Endodermal cell (in vitro differentiated cells): ENCODE results near the gene UVRAG. TPM values are rescaled to one million over a fixed set of nuclear protein-coding genes. Genes with fewer than 3 reads are reported as not detected.

Experiments used
- DNase-seq: peaks from one replicate; pipeline ENCODE4 v3.0.0-alpha.2; 2017
- H3K27ac ChIP-seq: 2 replicates; pipeline ENCODE4 v1.5.1; 2013; ENCODE audit warnings: mild to moderate bottlenecking, low read depth, low read length, moderate library complexity
- H3K27me3 ChIP-seq: 2 replicates; pipeline ENCODE4 v1.6.1; 2013; ENCODE audit warnings: mild to moderate bottlenecking, low read length, moderate library complexity; ENCODE audit not compliant: insufficient read depth, control insufficient read depth, poor library complexity, severe bottlenecking
- H3K36me3 ChIP-seq: 2 replicates; pipeline ENCODE4 v1.7.0; 2013; ENCODE audit warnings: mild to moderate bottlenecking, low read length, moderate library complexity; ENCODE audit not compliant: control insufficient read depth, insufficient read depth
- H3K4me1 ChIP-seq: one replicate; pipeline ENCODE4 v1.7.0; 2013; ENCODE audit warnings: low read length; ENCODE audit not compliant: control insufficient read depth, insufficient read depth
- H3K4me3 ChIP-seq: 2 replicates; pipeline ENCODE4 v1.5.1; 2013; ENCODE audit warnings: mild to moderate bottlenecking, low read length, moderate library complexity
- H3K9ac ChIP-seq: 2 replicates; pipeline ENCODE4 v1.6.1; 2013; ENCODE audit warnings: mild to moderate bottlenecking, low read length, moderate library complexity; ENCODE audit not compliant: poor library complexity, severe bottlenecking; ENCODE audit errors: extremely low read depth
- H3K9me3 ChIP-seq: 2 replicates; pipeline ENCODE4 v1.6.1; 2013; ENCODE audit warnings: mild to moderate bottlenecking, low read length, moderate library complexity; ENCODE audit not compliant: control insufficient read depth
- H3K27ac Mint-ChIP-seq: 2 replicates; pipeline ENCODE4 v1.8.0; 2020; ENCODE audit warnings: mixed read lengths
- H3K27me3 Mint-ChIP-seq: 2 replicates; pipeline ENCODE4 v1.8.0; 2021; ENCODE audit warnings: mild to moderate bottlenecking, mixed read lengths; ENCODE audit not compliant: insufficient read depth
- H3K36me3 Mint-ChIP-seq: 2 replicates; pipeline ENCODE4 v1.8.0; 2020; ENCODE audit warnings: low read depth, mixed read lengths
- H3K4me1 Mint-ChIP-seq: 2 replicates; pipeline ENCODE4 v1.8.0; 2020; ENCODE audit warnings: mixed read lengths
- H3K4me3 Mint-ChIP-seq: 2 replicates; pipeline ENCODE4 v1.8.0; 2020; ENCODE audit warnings: mild to moderate bottlenecking, moderate library complexity, mixed read lengths
- H3K9me3 Mint-ChIP-seq: 2 replicates; pipeline ENCODE4 v1.8.0; 2020; ENCODE audit warnings: mild to moderate bottlenecking, mixed read lengths
- WGBS, 2 experiments: methylation state at CpG; one replicate each; pipeline versions ENCODE4 v1.1.5 to v1.1.7; 2013; ENCODE audit warnings: missing lambda C conversion rate in 2 of 2, mixed read lengths in 1 of 2; ENCODE audit not compliant: insufficient coverage in 1 of 2, insufficient read length in 1 of 2; 5-methylcytosine and 5-hydroxymethylcytosine counted together
- total RNA-seq, 2 donors: library from RNA; stranded (reverse); fragmentation: NEBNext Ultra II Directional in 1 of 2; extraction: Animal tissue kit (Norgen Biotek cat#: 25700) in 1 of 2; gene quantifications; 2 replicates in 1 of 2; 3 replicates in 1 of 2; pipeline ENCODE4 v1.2.1, GENCODE V29; 2021
- TF ChIP-seq, protein P1 (sequence below): fragments of 200-600 bp; sonication (generic); conservative IDR thresholded peaks from 2 replicates; pipeline ENCODE4 v1.5.0; 2021; ENCODE audit warnings: antibody characterized with exemption, mild to moderate bottlenecking

UVRAG gene
- total RNA-seq, 2 donors from 2014 or later, result 19.7 to 34.9 TPM

DNA sequence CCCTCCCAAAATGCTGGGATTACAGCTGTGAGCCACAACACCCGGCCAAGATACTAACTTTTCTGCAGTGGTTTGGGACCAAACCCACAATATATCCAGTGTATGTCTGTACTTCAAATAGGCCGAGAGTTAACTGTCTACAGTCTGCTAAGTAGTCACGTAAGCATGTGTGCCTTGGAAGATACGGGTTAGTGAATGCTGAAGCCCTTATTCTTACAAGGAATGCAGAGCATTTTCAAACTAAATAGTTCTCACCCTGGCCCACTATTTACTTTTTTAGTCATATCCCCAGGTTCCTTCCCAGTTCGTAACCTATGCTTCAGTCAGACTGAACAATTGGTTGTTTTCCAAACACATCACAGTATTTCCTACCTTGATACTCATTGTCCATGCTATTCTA, 215.3 kb downstream of the UVRAG start:
- H3K27me3 Mint-ChIP-seq, result no peaks in the 10 kb centered on the region
- 85 to 87% methylated on average over 4 to 5 of the region's 5 CpGs for WGBS, 2 experiments
- peaks cover 23% of the 10 kb centered on the region for H3K9me3 ChIP-seq
- H3K27ac ChIP-seq, result no peak overlapping the region
- no peak overlapping the region for H3K9ac ChIP-seq
- H3K4me3 ChIP-seq, result no peak overlapping the region
- no peak overlapping the region for H3K4me3 Mint-ChIP-seq
- no peaks in the 10 kb centered on the region for H3K4me1 ChIP-seq
- H3K36me3 Mint-ChIP-seq, result peaks cover 28% of the 10 kb centered on the region
- H3K9me3 Mint-ChIP-seq, result no peaks in the 10 kb centered on the region
- TF ChIP-seq, protein P1, sequence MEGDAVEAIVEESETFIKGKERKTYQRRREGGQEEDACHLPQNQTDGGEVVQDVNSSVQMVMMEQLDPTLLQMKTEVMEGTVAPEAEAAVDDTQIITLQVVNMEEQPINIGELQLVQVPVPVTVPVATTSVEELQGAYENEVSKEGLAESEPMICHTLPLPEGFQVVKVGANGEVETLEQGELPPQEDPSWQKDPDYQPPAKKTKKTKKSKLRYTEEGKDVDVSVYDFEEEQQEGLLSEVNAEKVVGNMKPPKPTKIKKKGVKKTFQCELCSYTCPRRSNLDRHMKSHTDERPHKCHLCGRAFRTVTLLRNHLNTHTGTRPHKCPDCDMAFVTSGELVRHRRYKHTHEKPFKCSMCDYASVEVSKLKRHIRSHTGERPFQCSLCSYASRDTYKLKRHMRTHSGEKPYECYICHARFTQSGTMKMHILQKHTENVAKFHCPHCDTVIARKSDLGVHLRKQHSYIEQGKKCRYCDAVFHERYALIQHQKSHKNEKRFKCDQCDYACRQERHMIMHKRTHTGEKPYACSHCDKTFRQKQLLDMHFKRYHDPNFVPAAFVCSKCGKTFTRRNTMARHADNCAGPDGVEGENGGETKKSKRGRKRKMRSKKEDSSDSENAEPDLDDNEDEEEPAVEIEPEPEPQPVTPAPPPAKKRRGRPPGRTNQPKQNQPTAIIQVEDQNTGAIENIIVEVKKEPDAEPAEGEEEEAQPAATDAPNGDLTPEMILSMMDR, result no peak
- peaks cover 14% of the 10 kb centered on the region for H3K4me1 Mint-ChIP-seq
- peaks cover 15% of the 10 kb centered on the region for H3K36me3 ChIP-seq
- H3K27me3 ChIP-seq, result no peaks in the 10 kb centered on the region
- no peak for DNase-seq
- H3K27ac Mint-ChIP-seq, result no peak overlapping the region

DNA sequence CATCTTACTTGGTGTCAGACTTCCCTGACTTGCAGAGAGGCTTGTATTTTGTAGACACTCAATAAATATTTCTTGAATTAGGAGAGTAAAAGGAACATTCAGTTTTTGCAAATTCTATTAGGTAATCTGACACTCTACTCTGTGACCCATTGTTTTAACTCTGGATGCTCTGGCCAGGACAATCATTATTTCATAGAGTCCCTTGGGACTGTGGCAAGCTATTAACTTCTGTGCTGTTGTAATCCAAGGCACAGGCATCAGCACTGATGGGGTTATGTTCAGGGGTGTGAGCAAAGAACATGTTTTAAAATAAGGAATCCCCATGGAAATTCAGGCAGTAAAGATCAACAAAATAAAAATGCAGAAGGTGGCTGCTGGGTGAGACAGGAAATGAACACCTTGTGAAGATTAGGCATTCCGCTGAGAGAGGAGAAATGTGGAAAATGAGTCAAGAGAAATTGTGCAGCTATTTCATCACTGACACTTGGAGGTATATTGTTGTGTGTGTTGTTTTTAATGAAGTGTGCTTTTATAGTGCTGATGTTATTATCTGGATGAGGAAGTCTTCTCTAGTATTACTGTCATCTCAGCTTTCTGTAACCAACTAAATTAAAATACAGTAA, 216.1 kb downstream of the UVRAG start:
- Histone ChIP-seq H3K9me3 (peaks cover 23% of the 10 kb centered on the region), H3K4me3 (no peak overlapping the region), H3K9ac (no peak overlapping the region), H3K36me3 (peaks cover 15% of the 10 kb centered on the region), H3K4me1 (no peaks in the 10 kb centered on the region), H3K27me3 (no peaks in the 10 kb centered on the region), H3K27ac (no peak overlapping the region)
- H3K36me3 Mint-ChIP-seq, result peaks cover 28% of the 10 kb centered on the region
- H3K4me1 Mint-ChIP-seq, result peaks cover 10% of the 10 kb centered on the region
- TF ChIP-seq, protein P1, result no peak
- no peak overlapping the region for H3K4me3 Mint-ChIP-seq
- DNase-seq, result no peak
- WGBS, 2 experiments, result 88 to 90% methylated on average over 1 of the region's 1 CpG
- peak overlapping the region; percentile 14 for H3K27ac Mint-ChIP-seq
- no peaks in the 10 kb centered on the region for H3K27me3 Mint-ChIP-seq
- H3K9me3 Mint-ChIP-seq, result no peaks in the 10 kb centered on the region

DNA sequence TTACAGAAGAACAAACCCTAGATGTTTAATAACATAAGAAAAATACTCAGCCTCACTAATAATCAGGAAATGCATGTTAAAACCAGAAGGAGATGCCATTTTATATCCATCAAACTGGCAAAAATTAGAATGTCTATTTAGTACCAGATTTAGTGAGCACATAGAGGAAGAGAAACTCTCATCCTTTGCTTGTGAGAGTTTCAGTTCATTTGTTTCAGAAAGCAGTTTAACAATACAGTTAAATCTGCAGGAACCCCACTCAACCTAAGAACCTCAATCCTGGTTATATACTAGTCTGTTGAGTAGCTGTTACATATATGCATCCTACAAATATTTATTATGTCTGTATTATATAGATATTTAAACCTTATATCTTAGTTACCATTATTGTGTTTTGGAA, 218.7 kb downstream of the UVRAG start:
- Histone ChIP-seq H3K4me3 (no peak overlapping the region), H3K4me1 (no peaks in the 10 kb centered on the region), H3K36me3 (peaks cover 15% of the 10 kb centered on the region), H3K27ac (no peak overlapping the region), H3K9ac (no peak overlapping the region), H3K9me3 (peaks cover 12% of the 10 kb centered on the region), H3K27me3 (no peaks in the 10 kb centered on the region)
- peaks cover 25% of the 10 kb centered on the region for H3K36me3 Mint-ChIP-seq
- no peak overlapping the region for H3K4me3 Mint-ChIP-seq
- H3K27me3 Mint-ChIP-seq, result no peaks in the 10 kb centered on the region
- no peak overlapping the region for H3K27ac Mint-ChIP-seq
- H3K4me1 Mint-ChIP-seq, result peaks cover 10% of the 10 kb centered on the region
- no peaks in the 10 kb centered on the region for H3K9me3 Mint-ChIP-seq
- no peak for DNase-seq
- TF ChIP-seq, protein P1, result no peak
